Liver (tissue), 9 donors: ENCODE measurements around the gene CYREN. TPM values are rescaled to one million over a fixed set of nuclear protein-coding genes. Genes with fewer than 3 reads are reported as not detected.
"Not testable (repeated sequence)": the region's sequence is repeated elsewhere in the genome, so short reads cannot be mapped to it uniquely, and the experiment has no call there.

Source experiments
- DNase-seq: peaks from one replicate; pipeline ENCODE4 v3.0.0-alpha.2; 2017; ENCODE audit warnings: low spot score
- H3K27ac ChIP-seq, 2 donors: one replicate each; pipeline ENCODE4 v1.7.0; 2013; ENCODE audit warnings: inconsistent platforms in 2 of 2, low read length in 2 of 2, control low read depth in 1 of 2, low read depth in 1 of 2, mild to moderate bottlenecking in 1 of 2
- H3K27me3 ChIP-seq, 4 donors: one replicate each; pipeline versions ENCODE4 v1.6.1 to v1.7.0; 2013; ENCODE audit warnings: low read length in 3 of 4, inconsistent platforms in 1 of 4, mild to moderate bottlenecking in 1 of 4, moderate library complexity in 1 of 4; ENCODE audit not compliant: control insufficient read depth in 4 of 4, insufficient read depth in 4 of 4
- H3K36me3 ChIP-seq, 4 donors: one replicate each; pipeline versions ENCODE4 v1.6.1 to v1.7.0; 2013; ENCODE audit warnings: low read length in 3 of 4, mild to moderate bottlenecking in 3 of 4, low read depth in 1 of 4, moderate library complexity in 1 of 4; ENCODE audit not compliant: control insufficient read depth in 4 of 4, insufficient read depth in 3 of 4
- H3K4me1 ChIP-seq, 4 donors: one replicate each; pipeline versions ENCODE4 v1.6.1 to v1.7.0; 2013; ENCODE audit warnings: low read length in 3 of 4, mild to moderate bottlenecking in 3 of 4, moderate library complexity in 1 of 4; ENCODE audit not compliant: control insufficient read depth in 4 of 4, insufficient read depth in 4 of 4
- H3K4me3 ChIP-seq, 3 donors: one replicate each; pipeline versions ENCODE4 v1.6.1 to v1.7.0; 2013; ENCODE audit warnings: low read length in 3 of 3, control low read depth in 1 of 3, low read depth in 1 of 3, mild to moderate bottlenecking in 1 of 3
- H3K9ac ChIP-seq, 2 donors: one replicate each; pipeline ENCODE4 v1.7.0; 2013; ENCODE audit warnings: low read length in 2 of 2, mild to moderate bottlenecking in 2 of 2, moderate library complexity in 2 of 2, control low read depth in 1 of 2, low read depth in 1 of 2
- H3K9me3 ChIP-seq, 4 donors: one replicate each; pipeline versions ENCODE4 v1.6.1 to v1.7.0; 2013; ENCODE audit warnings: low read length in 3 of 4; ENCODE audit not compliant: control insufficient read depth in 4 of 4
- EGR1 ChIP-seq, 2 donors: IDR thresholded peaks; 2 replicates each; pipeline ENCODE4 v1.6.1; 2016 to 2018; ENCODE audit warnings: antibody characterized with exemption in 2 of 2, low read depth in 2 of 2
- FOXA2 ChIP-seq: IDR thresholded peaks from 2 replicates; pipeline ENCODE4 v1.6.1; 2016; ENCODE audit warnings: antibody characterized with exemption
- HNF4A ChIP-seq, 2 donors: conservative IDR thresholded peaks; 2 replicates each; pipeline ENCODE4 v1.6.1; 2016; ENCODE audit warnings: antibody characterized with exemption in 2 of 2, mild to moderate bottlenecking in 2 of 2
- HNF4G ChIP-seq: IDR thresholded peaks from 2 replicates; pipeline ENCODE4 v1.6.1; 2016; ENCODE audit warnings: antibody characterized with exemption
- JUND ChIP-seq, 2 donors: IDR thresholded peaks; 2 replicates each; pipeline ENCODE4 v1.6.1; 2016; ENCODE audit warnings: antibody characterized with exemption in 2 of 2
- RAD21 ChIP-seq, 2 donors: IDR thresholded peaks; 2 replicates each; pipeline ENCODE4 v1.6.1; 2016; ENCODE audit warnings: antibody characterized with exemption in 2 of 2, mild to moderate bottlenecking in 2 of 2
- RXRA ChIP-seq, 2 donors: IDR thresholded peaks; 2 replicates each; pipeline ENCODE4 v1.6.1; 2017 to 2018; ENCODE audit warnings: antibody characterized with exemption in 2 of 2, mild to moderate bottlenecking in 1 of 2
- SP1 ChIP-seq: IDR thresholded peaks from 2 replicates; pipeline ENCODE4 v1.6.1; 2018; ENCODE audit warnings: antibody characterized with exemption, mild to moderate bottlenecking
- TAF1 ChIP-seq: conservative IDR thresholded peaks from 2 replicates; pipeline ENCODE4 v1.6.1; 2016; ENCODE audit warnings: antibody characterized with exemption, mild to moderate bottlenecking
- ZBTB33 ChIP-seq: IDR thresholded peaks from 2 replicates; pipeline ENCODE4 v1.6.1; 2016; ENCODE audit warnings: antibody characterized with exemption
- WGBS: extraction: QIAGEN DNeasy Blood & Tissue Kit; methylation state at CpG from one replicate; pipeline ENCODE4 v1.1.7; 2013; 5-methylcytosine and 5-hydroxymethylcytosine counted together
- polyA plus RNA-seq, 2 donors: library from polyadenylated mRNA; stranded (reverse) in 1 of 2; unstranded in 1 of 2; fragments of 200-250 nt in 1 of 2; fragments of >200 nt in 1 of 2; fragmentation: Nextera tagmentation in 1 of 2; extraction: Ambion mirVana in 1 of 2; gene quantifications; one replicate each; pipeline versions ENCODE4 v1.2.1 to v1.2.3, GENCODE V29; 2013 to 2015
- total RNA-seq, 2 donors: library from RNA; depleted of rRNA; stranded (reverse); fragments of >200 nt; gene quantifications; one replicate each; pipeline ENCODE4 v1.2.3, GENCODE V29; 2014
- TF ChIP-seq, protein P1 (sequence below): fragments of 150-350 bp; IDR thresholded peaks from 2 replicates; pipeline ENCODE4 v1.5.1; 2017; ENCODE audit warnings: improper control_type of control experiment, low read depth, low read length; ENCODE audit not compliant: missing input control
- TF ChIP-seq, protein P2 (sequence below): IDR thresholded peaks from 2 replicates; pipeline ENCODE4 v1.6.1; 2016; ENCODE audit warnings: antibody characterized with exemption
- donor health status: healthy.
- donor health status: healthy.
- donor health status: healthy.
- donor health status: healthy.
- donor health status: healthy.

CYREN gene
- total and polyA plus RNA-seq, 4 donors, result 13.2 to 20.3 (median 16.0) TPM

- no peaks in the 10 kb centered on the region for H3K27me3 ChIP-seq
- H3K36me3 ChIP-seq, result no peaks in the 10 kb centered on the region
- peaks cover 0 to 4% (median under 1%) of the 10 kb centered on the region in 4 donors for H3K9me3 ChIP-seq
- H3K4me3 ChIP-seq, result no peak overlapping the region
- no peaks in the 10 kb centered on the region for H3K4me1 ChIP-seq
- H3K27ac ChIP-seq, result no peak overlapping the region
- 100% methylated on average over 1 of the region's 1 CpG for WGBS
- H3K9ac ChIP-seq, result no peak overlapping the region
- TF ChIP-seq ZBTB33 (no peak), RAD21 (IDR thresholded peaks at IDR 0.05) (no peak), SP1 (no peak), TAF1 (no peak), JUND (IDR thresholded peaks at IDR 0.05) (no peak), EGR1 (IDR thresholded peaks at IDR 0.05; ENCODE audit: low read depth in 2 of 2) (no peak), HNF4G (no peak), RXRA (IDR thresholded peaks at IDR 0.05) (no peak), FOXA2 (no peak), HNF4A (conservative IDR thresholded peaks at IDR 0.05) (no peak)
- TF ChIP-seq, protein P1, sequence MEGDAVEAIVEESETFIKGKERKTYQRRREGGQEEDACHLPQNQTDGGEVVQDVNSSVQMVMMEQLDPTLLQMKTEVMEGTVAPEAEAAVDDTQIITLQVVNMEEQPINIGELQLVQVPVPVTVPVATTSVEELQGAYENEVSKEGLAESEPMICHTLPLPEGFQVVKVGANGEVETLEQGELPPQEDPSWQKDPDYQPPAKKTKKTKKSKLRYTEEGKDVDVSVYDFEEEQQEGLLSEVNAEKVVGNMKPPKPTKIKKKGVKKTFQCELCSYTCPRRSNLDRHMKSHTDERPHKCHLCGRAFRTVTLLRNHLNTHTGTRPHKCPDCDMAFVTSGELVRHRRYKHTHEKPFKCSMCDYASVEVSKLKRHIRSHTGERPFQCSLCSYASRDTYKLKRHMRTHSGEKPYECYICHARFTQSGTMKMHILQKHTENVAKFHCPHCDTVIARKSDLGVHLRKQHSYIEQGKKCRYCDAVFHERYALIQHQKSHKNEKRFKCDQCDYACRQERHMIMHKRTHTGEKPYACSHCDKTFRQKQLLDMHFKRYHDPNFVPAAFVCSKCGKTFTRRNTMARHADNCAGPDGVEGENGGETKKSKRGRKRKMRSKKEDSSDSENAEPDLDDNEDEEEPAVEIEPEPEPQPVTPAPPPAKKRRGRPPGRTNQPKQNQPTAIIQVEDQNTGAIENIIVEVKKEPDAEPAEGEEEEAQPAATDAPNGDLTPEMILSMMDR, result no peak
- DNase-seq, result no peak
Observed at GRCh38 chr7:135128931-135129330, 41.6 kb downstream of the CYREN start.

DNA sequence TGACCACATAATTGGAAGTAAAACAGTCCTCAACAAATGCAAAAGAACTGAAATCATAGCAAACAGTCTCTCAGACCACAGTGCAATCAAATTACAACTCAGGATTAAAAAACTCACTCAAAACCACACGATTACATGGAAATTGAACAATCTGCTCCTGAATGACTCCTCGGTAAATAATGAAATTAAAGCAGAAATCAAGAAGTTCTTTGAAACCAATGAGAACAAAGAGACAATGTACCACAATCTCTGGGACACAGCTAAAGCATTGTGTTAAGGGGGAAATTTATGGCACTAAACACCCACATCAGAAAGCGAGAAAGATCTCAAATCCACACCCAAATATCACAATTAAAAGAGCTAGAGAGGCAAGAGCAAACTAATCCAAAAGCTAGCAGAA, 45.9 kb downstream of the CYREN start:
- not testable (repeated sequence) for H3K27me3 ChIP-seq, H3K4me1 ChIP-seq, H3K9me3 ChIP-seq, H3K9ac ChIP-seq, H3K36me3 ChIP-seq, H3K4me3 ChIP-seq, DNase-seq, H3K27ac ChIP-seq
- WGBS, result 92% methylated on average over 3 of the region's 3 CpGs

DNA sequence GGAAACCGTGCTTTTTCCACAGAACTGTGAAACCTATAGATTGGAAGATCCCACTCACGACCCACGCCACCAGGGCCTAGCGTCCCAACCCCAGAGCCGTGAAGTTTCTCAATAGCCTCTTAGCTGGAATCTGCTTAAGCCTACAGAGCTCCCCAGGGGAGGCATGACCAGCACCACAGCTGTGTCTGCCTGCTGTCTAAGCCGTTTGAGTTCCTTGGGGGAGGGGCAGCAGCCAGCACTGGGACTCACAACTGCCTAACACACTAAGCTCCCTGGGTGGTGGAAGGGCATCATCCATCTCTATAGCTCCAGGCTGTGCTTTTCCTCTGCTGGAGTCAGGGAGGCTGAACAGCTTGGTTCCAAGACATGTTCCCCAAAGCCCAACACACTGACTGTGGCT, 48.6 kb downstream of the CYREN start:
- WGBS, result 89% methylated on average over 6 of the region's 6 CpGs
- no peak overlapping the region for H3K9ac ChIP-seq
- no peaks in the 10 kb centered on the region for H3K27me3 ChIP-seq
- no peak overlapping the region for H3K27ac ChIP-seq
- no peak overlapping the region for H3K4me3 ChIP-seq
- H3K9me3 ChIP-seq, result no peaks in the 10 kb centered on the region
- no peaks in the 10 kb centered on the region for H3K36me3 ChIP-seq
- TF ChIP-seq, protein P2, sequence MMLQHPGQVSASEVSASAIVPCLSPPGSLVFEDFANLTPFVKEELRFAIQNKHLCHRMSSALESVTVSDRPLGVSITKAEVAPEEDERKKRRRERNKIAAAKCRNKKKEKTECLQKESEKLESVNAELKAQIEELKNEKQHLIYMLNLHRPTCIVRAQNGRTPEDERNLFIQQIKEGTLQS, result no peak
- TF ChIP-seq, protein P1, result no peak
- TF ChIP-seq HNF4G, result no peak
- no peak for TF ChIP-seq JUND (IDR thresholded peaks at IDR 0.05)
- no peak for TF ChIP-seq FOXA2
- TF ChIP-seq RAD21 (IDR thresholded peaks at IDR 0.05), result no peak
- no peak for TF ChIP-seq ZBTB33
- no peak for TF ChIP-seq HNF4A (conservative IDR thresholded peaks at IDR 0.05)
- no peaks in the 10 kb centered on the region for H3K4me1 ChIP-seq
- DNase-seq, result no peak
